ENCODE data around the gene LCA5.

- peak in 2 of 3 donors; percentile 29 to 43 for TF ChIP-seq CTCF (IDR thresholded peaks at IDR 0.05)
- TF ChIP-seq POLR2A (IDR thresholded peaks at IDR 0.05), result no peak
Observed at GRCh38 chr6:79466207-79466834, 70.9 kb downstream of the LCA5 start.
